HUES64 (cell line): Measurements from ENCODE around the gene ARCN1.

Source experiments
- H3K27ac ChIP-seq: 2 replicates; pipeline ENCODE4 v1.7.0; 2013; ENCODE audit warnings: low read depth, low read length, inconsistent platforms
- H3K27me3 ChIP-seq: 2 replicates; pipeline ENCODE4 v1.6.1; 2013; ENCODE audit warnings: mild to moderate bottlenecking, low read length; ENCODE audit not compliant: insufficient read depth
- H3K36me3 ChIP-seq: 2 replicates; pipeline ENCODE4 v1.6.1; 2013; ENCODE audit warnings: mild to moderate bottlenecking, low read length; ENCODE audit not compliant: insufficient read depth
- H3K4me1 ChIP-seq: 2 replicates; pipeline ENCODE4 v1.6.1; 2013; ENCODE audit warnings: mild to moderate bottlenecking, low read length, moderate library complexity; ENCODE audit not compliant: insufficient read depth
- H3K4me3 ChIP-seq: 2 replicates; pipeline ENCODE4 v1.5.1; 2013; ENCODE audit warnings: mild to moderate bottlenecking, low read length, moderate library complexity
- H3K9ac ChIP-seq: 2 replicates; pipeline ENCODE4 v1.6.1; 2013; ENCODE audit warnings: mild to moderate bottlenecking, low read depth, low read length
- H3K9me3 ChIP-seq: 2 replicates; pipeline ENCODE4 v1.6.1; 2013; ENCODE audit warnings: low read depth, low read length; ENCODE audit not compliant: insufficient read depth
- WGBS: fragments of 150-250, 120-280 bp; methylation state at CpG from one replicate; pipeline ENCODE4 v1.1.7; 2013; ENCODE audit warnings: missing lambda C conversion rate; 5-methylcytosine and 5-hydroxymethylcytosine counted together

Gene ARCN1

DNA sequence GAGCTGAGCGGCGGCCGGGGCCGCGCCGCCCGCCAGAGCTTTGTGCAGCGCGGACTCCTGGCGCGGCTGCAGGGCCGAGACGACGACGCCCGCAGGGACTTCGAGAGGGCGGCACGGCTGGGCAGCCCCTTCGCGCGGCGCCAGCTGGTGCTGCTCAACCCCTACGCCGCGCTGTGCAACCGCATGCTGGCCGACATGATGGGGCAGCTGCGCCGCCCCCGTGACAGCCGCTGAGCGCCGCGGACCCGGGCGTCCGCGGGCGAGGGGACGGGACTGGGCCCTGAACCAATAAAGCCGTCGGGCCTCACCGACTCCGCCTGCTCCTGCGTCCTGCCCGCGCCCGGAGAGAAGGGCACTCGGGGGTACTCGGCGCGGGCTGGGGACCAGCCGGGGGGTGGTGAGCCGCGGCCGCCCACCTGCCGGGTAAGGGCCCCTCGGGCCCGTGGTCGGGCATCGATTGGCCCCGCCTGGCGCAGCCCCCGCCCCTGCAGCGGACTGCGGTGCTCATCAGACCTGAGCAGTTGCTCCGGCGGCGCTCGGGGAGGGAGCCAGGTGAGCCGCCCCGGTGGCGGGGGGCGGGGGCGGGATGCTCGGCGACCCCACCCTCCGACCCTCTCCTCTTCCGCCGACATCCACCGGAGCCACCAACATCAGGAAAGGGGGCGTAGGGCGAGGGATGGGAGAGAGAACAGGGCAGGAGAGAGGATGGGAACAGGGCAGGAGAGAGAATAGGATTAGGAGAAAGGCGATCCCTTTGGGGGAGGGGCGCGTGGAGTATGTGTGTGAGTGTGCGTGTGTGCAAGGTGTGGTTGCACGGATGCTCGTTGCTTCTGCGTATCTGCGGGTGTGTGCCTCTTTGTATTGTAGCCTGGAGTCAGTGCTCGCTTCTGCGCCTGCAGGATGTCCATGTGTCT lies 41.3 kb upstream of the ARCN1 start, which contains the start of gene TMEM25:
TMEM25 (plus strand) TSS at position 510 of the 914 bp plus-strand sequence. CDS start 610 bp downstream, outside the sequence.
- Histone ChIP-seq H3K9me3 (no peaks in the 10 kb centered on the region), H3K27ac (no peak within 1 kb of the TSS; the same call in 1 of the 2 replicates), H3K9ac (peak within 1 kb of the TSS; percentile 81), H3K36me3 (peaks cover 4% of the 10 kb centered on the region; the same call in 1 of the 2 replicates), H3K4me1 (peaks cover 15% of the 10 kb centered on the region), H3K27me3 (peaks cover 3% of the 10 kb centered on the region; the same call in 1 of the 2 replicates), H3K4me3 (peak within 1 kb of the TSS; percentile 82)
- WGBS = under 1% methylated on average over 90 of the region's 94 CpGs

GRCh38 chr11:118531597-118532084 lies 40.6 kb upstream of the ARCN1 start:
- 20% methylated on average over 12 of the region's 12 CpGs for WGBS
- Histone ChIP-seq H3K4me1 (peaks cover 15% of the 10 kb centered on the region), H3K36me3 (peaks cover 4% of the 10 kb centered on the region; the same call in 1 of the 2 replicates), H3K9me3 (no peaks in the 10 kb centered on the region), H3K27me3 (peaks cover 3% of the 10 kb centered on the region; the same call in 1 of the 2 replicates), H3K9ac (peak overlapping the region; percentile 81), H3K4me3 (peak overlapping the region; percentile 82), H3K27ac (no peak overlapping the region)

GRCh38 chr11:118532091-118532490 lies 40.1 kb upstream of the ARCN1 start:
- Histone ChIP-seq H3K9me3 (no peaks in the 10 kb centered on the region), H3K9ac (no peak overlapping the region), H3K27me3 (peaks cover 3% of the 10 kb centered on the region; the same call in 1 of the 2 replicates), H3K4me1 (peaks cover 15% of the 10 kb centered on the region), H3K4me3 (peak overlapping the region; percentile 82), H3K27ac (no peak overlapping the region), H3K36me3 (peaks cover 4% of the 10 kb centered on the region; the same call in 1 of the 2 replicates)
- WGBS = 84% methylated on average over 10 of the region's 10 CpGs

DNA sequence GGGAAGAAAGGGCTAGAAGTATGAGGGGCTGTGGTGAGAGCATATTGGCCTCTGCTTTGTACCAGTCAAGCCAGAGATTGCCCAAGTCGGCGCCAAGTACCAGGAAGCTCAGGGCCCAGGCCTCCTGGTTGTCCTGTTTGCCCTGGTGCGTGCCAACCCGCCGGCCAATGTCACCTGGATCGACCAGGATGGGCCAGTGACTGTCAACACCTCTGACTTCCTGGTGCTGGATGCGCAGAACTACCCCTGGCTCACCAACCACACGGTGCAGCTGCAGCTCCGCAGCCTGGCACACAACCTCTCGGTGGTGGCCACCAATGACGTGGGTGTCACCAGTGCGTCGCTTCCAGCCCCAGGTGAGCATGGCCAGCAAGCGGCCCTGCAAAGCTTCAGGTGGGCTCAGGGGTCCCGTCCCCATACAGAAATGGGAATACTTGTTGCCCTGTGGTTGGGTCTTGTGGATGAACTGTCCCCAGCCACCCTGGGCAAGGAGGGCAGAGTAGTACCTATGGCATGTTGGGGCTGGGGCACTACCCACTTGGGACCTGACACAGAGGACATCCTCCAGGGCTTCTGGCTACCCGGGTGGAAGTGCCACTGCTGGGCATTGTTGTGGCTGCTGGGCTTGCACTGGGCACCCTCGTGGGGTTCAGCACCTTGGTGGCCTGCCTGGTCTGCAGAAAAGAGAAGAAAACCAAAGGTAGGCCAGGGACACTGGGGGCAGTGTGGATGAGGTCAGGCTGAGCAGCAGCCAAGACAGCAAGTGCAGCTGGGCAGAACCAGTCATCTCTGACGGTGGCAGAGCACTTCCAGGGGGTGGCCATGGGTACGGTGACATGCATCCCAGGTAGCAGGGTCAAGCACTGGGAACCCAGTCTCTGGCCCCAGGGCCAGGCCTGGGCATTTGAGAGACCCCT lies 39.1 kb upstream of the ARCN1 start:
- 94% methylated on average over 19 of the region's 19 CpGs for WGBS
- Histone ChIP-seq H3K4me1 (peaks cover 15% of the 10 kb centered on the region), H3K36me3 (peaks cover 4% of the 10 kb centered on the region; the same call in 1 of the 2 replicates), H3K9ac (no peak overlapping the region), H3K4me3 (no peak overlapping the region), H3K27ac (no peak overlapping the region), H3K9me3 (no peaks in the 10 kb centered on the region), H3K27me3 (peaks cover 3% of the 10 kb centered on the region; the same call in 1 of the 2 replicates)

- Histone ChIP-seq H3K36me3 (peaks cover 4% of the 10 kb centered on the region; the same call in 1 of the 2 replicates), H3K9me3 (no peaks in the 10 kb centered on the region), H3K9ac (no peak overlapping the region), H3K4me1 (peaks cover 15% of the 10 kb centered on the region), H3K27me3 (peaks cover 3% of the 10 kb centered on the region; the same call in 1 of the 2 replicates), H3K4me3 (no peak overlapping the region), H3K27ac (no peak overlapping the region)
- 86% methylated on average over 27 of the region's 27 CpGs for WGBS
Observed at GRCh38 chr11:118533769-118534729, 38.2 kb upstream of the ARCN1 start.

DNA sequence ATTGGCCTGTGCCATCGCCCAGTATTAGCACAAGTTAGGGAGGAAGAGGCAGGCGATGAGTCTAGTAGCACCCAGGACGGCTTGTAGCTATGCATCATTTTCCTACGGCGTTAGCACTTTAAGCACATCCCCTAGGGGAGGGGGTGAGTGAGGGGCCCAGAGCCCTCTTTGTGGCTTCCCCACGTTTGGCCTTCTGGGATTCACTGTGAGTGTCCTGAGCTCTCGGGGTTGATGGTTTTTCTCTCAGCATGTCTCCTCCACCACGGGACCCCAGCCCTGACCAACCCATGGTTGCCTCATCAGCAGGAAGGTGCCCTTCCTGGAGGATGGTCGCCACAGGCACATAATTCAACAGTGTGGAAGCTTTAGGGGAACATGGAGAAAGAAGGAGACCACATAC lies 36.9 kb upstream of the ARCN1 start:
- WGBS = 88% methylated on average over 9 of the region's 9 CpGs
- H3K27me3 ChIP-seq = no peaks in the 10 kb centered on the region
- H3K27ac ChIP-seq = no peak overlapping the region
- no peak overlapping the region for H3K9ac ChIP-seq
- peaks cover 4% of the 10 kb centered on the region; the same call in 1 of the 2 replicates for H3K36me3 ChIP-seq
- no peak overlapping the region for H3K4me3 ChIP-seq
- H3K4me1 ChIP-seq = peaks cover 6% of the 10 kb centered on the region; the same call in 1 of the 2 replicates
- no peaks in the 10 kb centered on the region for H3K9me3 ChIP-seq

DNA sequence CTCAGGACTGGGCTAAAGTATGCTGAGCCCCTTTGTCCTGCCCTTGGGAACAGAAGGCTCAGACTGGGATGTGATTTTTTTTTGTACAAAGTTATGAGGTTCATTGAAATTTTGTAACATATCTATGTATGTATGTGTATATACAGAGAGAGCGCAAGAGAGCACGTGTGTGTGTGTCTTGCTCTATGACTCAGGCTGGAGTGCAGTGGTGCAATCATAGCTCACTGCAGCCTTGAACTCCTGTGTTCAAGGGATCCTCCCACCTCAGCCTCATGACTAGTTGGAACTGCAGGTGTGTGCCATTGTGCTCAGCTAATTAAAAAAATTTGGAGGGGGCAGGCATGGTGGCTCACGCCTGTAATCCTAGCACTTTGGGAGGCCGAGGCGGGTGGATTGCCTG lies 35.5 kb upstream of the ARCN1 start:
- Histone ChIP-seq H3K4me3 (no peak overlapping the region), H3K9me3 (no peaks in the 10 kb centered on the region), H3K9ac (no peak overlapping the region), H3K27ac (no peak overlapping the region), H3K36me3 (peaks cover 4% of the 10 kb centered on the region; the same call in 1 of the 2 replicates), H3K4me1 (peaks cover 2% of the 10 kb centered on the region; the same call in 1 of the 2 replicates), H3K27me3 (no peaks in the 10 kb centered on the region)
- WGBS = 97% methylated on average over 5 of the region's 5 CpGs

- no peak overlapping the region for H3K9ac ChIP-seq
- H3K27ac ChIP-seq = no peak overlapping the region
- H3K9me3 ChIP-seq = no peaks in the 10 kb centered on the region
- no peaks in the 10 kb centered on the region for H3K27me3 ChIP-seq
- H3K4me1 ChIP-seq = no peaks in the 10 kb centered on the region
- H3K4me3 ChIP-seq = no peak overlapping the region
- WGBS = 93% methylated on average over 6 of the region's 6 CpGs
- peaks cover 4% of the 10 kb centered on the region; the same call in 1 of the 2 replicates for H3K36me3 ChIP-seq
Observed at GRCh38 chr11:118537409-118537980, 34.7 kb upstream of the ARCN1 start.

- 93% methylated on average over 7 of the region's 8 CpGs for WGBS
- Histone ChIP-seq H3K27ac (no peak overlapping the region), H3K9ac (no peak overlapping the region), H3K4me3 (no peak overlapping the region), H3K27me3 (no peaks in the 10 kb centered on the region), H3K4me1 (no peaks in the 10 kb centered on the region), H3K36me3 (peaks cover 9% of the 10 kb centered on the region; the same call in 1 of the 2 replicates), H3K9me3 (no peaks in the 10 kb centered on the region)
Observed at GRCh38 chr11:118544010-118544646, 28.1 kb upstream of the ARCN1 start.
